CD4-positive, alpha-beta T cell (primary cell): ENCODE measurements around the gene ERICH2. TPM values are rescaled to one million over a fixed set of nuclear protein-coding genes. Genes with fewer than 3 reads are reported as not detected.

ENCODE experiments used
- ATAC-seq: fragments of 200-7000 bp; cut with Tn5 transposase; one replicate; pipeline ENCODE4 v1.10.0; 2022; ENCODE audit warnings: mild to moderate bottlenecking; ENCODE audit not compliant: poor library complexity
- CTCF ChIA-PET: fragments of 350-600 bp; sonication (Branson Sonifier 250); formaldehyde crosslinking; loops from one replicate; lab custom pipeline; 2021; ENCODE audit warnings: antibody characterized with exemption, inconsistent platforms; lab: Charles Lee
- POLR2A ChIA-PET: fragments of 350-600 bp; sonication (Branson Sonifier 250); formaldehyde crosslinking; loops from one replicate; lab custom pipeline; 2021; ENCODE audit warnings: antibody characterized with exemption, inconsistent platforms; lab: Charles Lee
- DNase-seq, 14 experiments: peaks; one replicate each; pipeline ENCODE4 v3.0.0-alpha.2; 2013 to 2020; ENCODE audit warnings: mixed read lengths in 2 of 14
- H3K27ac ChIP-seq, 2 donors: one replicate each; pipeline versions ENCODE4 v1.5.1 to v1.7.0; 2013; ENCODE audit warnings: low read length in 2 of 2, low read depth in 1 of 2, mild to moderate bottlenecking in 1 of 2
- H3K27me3 ChIP-seq, 2 experiments: 1 replicate in 1 of 2; 2 replicates in 1 of 2; pipeline versions ENCODE4 v1.6.1 to v1.7.0; 2013; ENCODE audit warnings: low read length in 2 of 2, control low read depth in 1 of 2, mild to moderate bottlenecking in 1 of 2, moderate library complexity in 1 of 2; ENCODE audit not compliant: insufficient read depth in 2 of 2, control insufficient read depth in 1 of 2
- H3K36me3 ChIP-seq: one replicate; pipeline ENCODE4 v1.6.1; 2013; ENCODE audit warnings: low read length, control low read depth; ENCODE audit not compliant: insufficient read depth
- H3K4me1 ChIP-seq: one replicate; pipeline ENCODE4 v1.6.1; 2013; ENCODE audit warnings: low read length, control low read depth; ENCODE audit not compliant: insufficient read depth
- H3K4me3 ChIP-seq: one replicate; pipeline ENCODE4 v1.5.1; 2013; ENCODE audit warnings: mild to moderate bottlenecking, low read length, moderate library complexity
- H3K9me3 ChIP-seq, 2 experiments: 1 replicate in 1 of 2; 2 replicates in 1 of 2; pipeline versions ENCODE4 v1.6.1 to v1.7.0; 2013; ENCODE audit warnings: low read length in 2 of 2, mild to moderate bottlenecking in 2 of 2, control low read depth in 1 of 2, moderate library complexity in 1 of 2; ENCODE audit not compliant: control insufficient read depth in 1 of 2, insufficient read depth in 1 of 2
- H3K27ac Mint-ChIP-seq: one replicate; pipeline ENCODE4 v1.8.0; 2020; ENCODE audit warnings: mixed read lengths
- H3K27me3 Mint-ChIP-seq: one replicate; pipeline ENCODE4 v1.8.0; 2021; ENCODE audit warnings: mixed read lengths
- H3K36me3 Mint-ChIP-seq: one replicate; pipeline ENCODE4 v1.8.0; 2021; ENCODE audit warnings: low read depth, mixed read lengths
- H3K4me1 Mint-ChIP-seq: one replicate; pipeline ENCODE4 v1.8.0; 2021; ENCODE audit warnings: low read depth, mixed read lengths
- H3K4me3 Mint-ChIP-seq: one replicate; pipeline ENCODE4 v1.8.0; 2020; ENCODE audit warnings: mild to moderate bottlenecking, mixed read lengths
- H3K9me3 Mint-ChIP-seq: one replicate; pipeline ENCODE4 v1.8.0; 2020; ENCODE audit warnings: mixed read lengths
- intact Hi-C, 2 experiments: fragments of 100-400 bp; cut with DNase I in 1 of 2; cut with micrococcal nuclease in 1 of 2; formaldehyde crosslinking; loops; one replicate each; pipeline versions ENCODE4 v1.15.1 to v1.9.0; 2023 to 2025; cut with DNase I, micrococcal nuclease
- total RNA-seq, 174 experiments: library from RNA in 2 of 174; stranded (reverse) in 2 of 174; gene quantifications; one replicate each; pipeline ENCODE4 v1.2.3 and lab custom pipeline; 2021 to 2026
- TF ChIP-seq, protein P1 (sequence below): fragments of 200-600 bp; IDR thresholded peaks from one replicate; pipeline ENCODE4 v1.8.0; 2022; ENCODE audit warnings: antibody characterized with exemption, mild to moderate bottlenecking

ERICH2 gene
- total RNA-seq, 2 experiments from 2014 or later, result not detected

DNA sequence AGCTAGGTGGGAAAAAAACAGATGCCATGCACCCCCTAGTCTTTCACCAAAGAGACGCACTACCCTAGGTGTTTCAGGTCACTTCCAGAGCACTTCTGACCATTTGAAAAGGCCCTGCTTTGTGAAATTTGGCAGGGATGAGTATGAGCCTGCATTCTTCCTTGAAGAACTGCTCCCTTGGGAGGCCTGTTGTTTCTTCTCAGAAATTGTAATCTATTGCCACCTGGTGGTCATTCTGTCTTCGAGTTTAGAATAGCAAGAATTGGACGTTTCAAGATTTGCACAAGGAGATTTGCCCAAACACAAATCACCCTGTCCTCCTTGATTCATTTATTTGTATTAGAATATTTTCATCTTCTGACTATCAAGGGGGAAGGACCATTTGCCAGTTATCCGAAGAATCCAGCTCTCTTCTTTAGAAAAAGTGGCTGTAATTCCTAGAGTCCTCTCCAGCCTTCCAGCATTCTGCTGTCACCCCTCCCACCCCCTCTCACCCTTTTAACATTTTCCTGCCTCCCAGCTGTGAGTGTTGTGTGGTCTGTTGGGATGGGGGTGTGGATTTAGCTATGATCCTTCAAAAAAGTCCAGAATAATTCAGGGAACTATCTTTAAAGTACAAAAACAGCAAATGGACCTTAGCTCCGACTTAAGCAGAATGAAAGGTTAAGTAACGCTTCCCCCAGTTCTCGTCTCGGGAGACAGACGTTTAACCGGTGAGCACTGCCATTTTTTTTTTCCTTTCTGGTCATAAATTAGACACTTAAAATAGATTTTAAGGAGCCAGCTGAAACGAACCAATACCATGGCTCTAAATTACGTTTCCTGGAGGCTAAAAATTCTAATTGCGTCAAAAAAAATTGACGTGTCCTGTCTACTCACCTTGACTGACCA is 42.8 kb downstream of the ERICH2 start:
- H3K27me3 ChIP-seq, result peaks cover 49 to 50% of the 10 kb centered on the region in 2 experiments
- peaks cover 0 to 30% of the 10 kb centered on the region in 2 experiments for H3K9me3 ChIP-seq
- DNase-seq (peak in 4 of 14 experiments; percentile 20 to 75 (median 68)), ATAC-seq (no peak)
- Mint-ChIP-seq H3K27ac (no peak overlapping the region), H3K27me3 (peaks cover 74% of the 10 kb centered on the region), H3K9me3 (no peaks in the 10 kb centered on the region), H3K36me3 (no peaks in the 10 kb centered on the region), H3K4me3 (no peak overlapping the region), H3K4me1 (peaks cover 35% of the 10 kb centered on the region)
- no peaks in the 10 kb centered on the region for H3K36me3 ChIP-seq
- H3K4me1 ChIP-seq, result peaks cover 46% of the 10 kb centered on the region
- POLR2A ChIA-PET, result interaction anchor here (1.2 kb wide), 1 partner anchor 43 kb away, joined by 3 read pairs; the partner anchor contains the start of gene ERICH2
- H3K4me3 ChIP-seq, result no peak overlapping the region
- TF ChIP-seq, protein P1, sequence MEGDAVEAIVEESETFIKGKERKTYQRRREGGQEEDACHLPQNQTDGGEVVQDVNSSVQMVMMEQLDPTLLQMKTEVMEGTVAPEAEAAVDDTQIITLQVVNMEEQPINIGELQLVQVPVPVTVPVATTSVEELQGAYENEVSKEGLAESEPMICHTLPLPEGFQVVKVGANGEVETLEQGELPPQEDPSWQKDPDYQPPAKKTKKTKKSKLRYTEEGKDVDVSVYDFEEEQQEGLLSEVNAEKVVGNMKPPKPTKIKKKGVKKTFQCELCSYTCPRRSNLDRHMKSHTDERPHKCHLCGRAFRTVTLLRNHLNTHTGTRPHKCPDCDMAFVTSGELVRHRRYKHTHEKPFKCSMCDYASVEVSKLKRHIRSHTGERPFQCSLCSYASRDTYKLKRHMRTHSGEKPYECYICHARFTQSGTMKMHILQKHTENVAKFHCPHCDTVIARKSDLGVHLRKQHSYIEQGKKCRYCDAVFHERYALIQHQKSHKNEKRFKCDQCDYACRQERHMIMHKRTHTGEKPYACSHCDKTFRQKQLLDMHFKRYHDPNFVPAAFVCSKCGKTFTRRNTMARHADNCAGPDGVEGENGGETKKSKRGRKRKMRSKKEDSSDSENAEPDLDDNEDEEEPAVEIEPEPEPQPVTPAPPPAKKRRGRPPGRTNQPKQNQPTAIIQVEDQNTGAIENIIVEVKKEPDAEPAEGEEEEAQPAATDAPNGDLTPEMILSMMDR, result peak; percentile 85
- intact Hi-C loops, result loop anchor here (1.0 to 10.0 kb wide), 6 partner anchors 76 to 578 kb away; no protein-coding TSS in a partner anchor
- CTCF ChIA-PET, result interaction anchor here (0.8 to 2.5 kb wide), 5 partner anchors 33 to 452 kb away, joined by 3 to 8 read pairs (median 5); no protein-coding TSS in a partner anchor
- no peak overlapping the region for H3K27ac ChIP-seq

DNA sequence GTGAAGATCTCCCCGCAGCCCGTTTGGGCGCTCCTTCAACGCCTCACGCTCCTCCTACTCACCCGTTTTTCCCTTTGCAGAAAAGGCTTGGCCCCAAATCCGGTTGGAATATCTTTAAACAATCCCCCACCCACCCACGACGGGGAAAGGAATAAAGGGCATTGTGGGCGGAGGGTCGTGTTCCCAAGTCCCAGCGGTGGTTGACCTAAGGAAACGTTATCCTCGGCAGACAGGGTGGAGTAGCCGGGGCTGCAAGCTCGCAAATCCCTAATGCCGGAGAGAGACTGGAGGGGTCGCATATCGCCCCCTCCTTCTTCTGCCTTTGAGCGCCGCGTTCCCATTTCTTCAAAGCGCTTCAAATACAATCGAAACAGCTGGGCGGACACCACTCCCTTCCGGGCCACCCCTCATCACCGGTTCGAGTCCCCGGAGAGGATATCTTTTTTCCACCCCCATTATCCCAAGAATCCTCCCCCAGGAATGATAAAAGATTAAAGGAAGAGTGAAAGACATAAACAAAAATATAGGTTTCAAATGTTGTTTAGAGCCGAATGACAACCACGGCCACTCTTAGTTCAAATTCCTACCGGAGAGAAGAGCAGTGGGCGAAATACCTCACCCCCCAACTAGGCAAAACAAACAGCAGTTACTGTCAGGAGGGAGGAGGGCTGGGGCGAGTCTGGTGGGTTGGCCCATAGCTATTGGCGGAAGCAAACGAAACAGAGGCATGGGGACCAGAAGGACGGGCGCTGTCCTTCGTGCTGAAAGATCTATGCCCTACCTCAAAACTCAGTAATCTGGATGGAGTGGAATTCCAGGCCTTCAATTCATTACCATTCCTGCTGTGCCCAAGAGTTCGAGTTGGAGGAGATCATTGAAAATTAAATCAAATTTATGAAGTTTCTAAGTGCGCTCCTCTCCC is 43.7 kb downstream of the ERICH2 start:
- CTCF ChIA-PET, result interaction anchor here (0.8 to 2.5 kb wide), 5 partner anchors 34 to 453 kb away, joined by 3 to 8 read pairs (median 3); no protein-coding TSS in a partner anchor
- H3K27me3 ChIP-seq, result peaks cover 57 to 59% of the 10 kb centered on the region in 2 experiments
- POLR2A ChIA-PET, result interaction anchor here (1.0 to 1.2 kb wide), 2 partner anchors 44 to 453 kb away, joined by 3 read pairs; partner anchors contain the start of gene ERICH2
- Mint-ChIP-seq H3K36me3 (no peaks in the 10 kb centered on the region), H3K4me3 (peak overlapping the region; percentile 49), H3K4me1 (peaks cover 43% of the 10 kb centered on the region), H3K9me3 (no peaks in the 10 kb centered on the region), H3K27ac (no peak overlapping the region), H3K27me3 (peaks cover 83% of the 10 kb centered on the region)
- intact Hi-C loops, result loop anchor here (2.0 to 10.0 kb wide), 7 partner anchors 77 to 579 kb away; no protein-coding TSS in a partner anchor
- DNase-seq (peak in 3 of 14 experiments; percentile 15 to 62 (median 60)), ATAC-seq (no peak)
- H3K36me3 ChIP-seq, result no peaks in the 10 kb centered on the region
- no peak overlapping the region for H3K4me3 ChIP-seq
- peaks cover 55% of the 10 kb centered on the region for H3K4me1 ChIP-seq
- no peak overlapping the region for H3K27ac ChIP-seq
- TF ChIP-seq, protein P1, result no peak
- peaks cover 0 to 38% of the 10 kb centered on the region in 2 experiments for H3K9me3 ChIP-seq
